IMR-90 (cell line): ENCODE results near the gene NPS. TPM values are rescaled to one million over a fixed set of nuclear protein-coding genes. Genes with fewer than 3 reads are reported as not detected.

Experiments
- ATAC-seq: fragments of 200-7000 bp; cut with Tn5 transposase; 2 replicates; pipeline ENCODE4 v1.9.1; 2020; ENCODE audit warnings: low read depth, mild to moderate bottlenecking, moderate library complexity
- BruUV-seq: library from RNA; stranded (reverse); fragments of 400-500 nt; replicated peaks from 2 replicates; lab custom pipeline; 2021; lab: Mats Ljungman, UMichigan
- CTCF ChIA-PET: fragments of 300-600 bp; formaldehyde crosslinking; extraction: SDS; loops from one replicate; lab custom pipeline; 2021; ENCODE audit warnings: antibody characterized with exemption; lab: Yijun Ruan, JAX
- POLR2A ChIA-PET: fragments of 300-600 bp; sonication (Branson Sonifier 250); formaldehyde crosslinking; loops from one replicate; lab custom pipeline; 2022; ENCODE audit warnings: antibody characterized with exemption; ENCODE audit not compliant: unreplicated experiment; lab: Charles Lee
- DNase-seq: peaks from one replicate; pipeline ENCODE4 v3.0.0; 2013
- H2AFZ ChIP-seq: replicated peaks from 2 replicates; pipeline ENCODE3; 2013; ENCODE audit warnings: low read length, mild to moderate bottlenecking; ENCODE audit not compliant: poor library complexity
- H2AK5ac ChIP-seq: 2 replicates; pipeline ENCODE4 v1.6.1; 2013; ENCODE audit warnings: low read depth, low read length, inconsistent platforms
- H2AK9ac ChIP-seq: replicated peaks from 2 replicates; pipeline ENCODE3; 2013; ENCODE audit warnings: mild to moderate bottlenecking, low read depth, low read length, moderate library complexity; ENCODE audit not compliant: poor library complexity
- H2BK120ac ChIP-seq: 2 replicates; pipeline ENCODE4 v1.6.1; 2013; ENCODE audit warnings: low read depth, low read length, inconsistent platforms
- H2BK15ac ChIP-seq: 3 replicates; pipeline ENCODE4 v1.6.1; 2013; ENCODE audit warnings: low read depth, low read length, inconsistent platforms
- H2BK20ac ChIP-seq: 2 replicates; pipeline ENCODE4 v1.6.1; 2013; ENCODE audit warnings: low read depth, mild to moderate bottlenecking, inconsistent platforms, low read length, moderate library complexity
- H2BK5ac ChIP-seq: 2 replicates; pipeline ENCODE4 v1.6.1; 2013; ENCODE audit warnings: mild to moderate bottlenecking, low read depth, low read length, inconsistent platforms; ENCODE audit not compliant: poor library complexity, severe bottlenecking
- H3K14ac ChIP-seq: replicated peaks from 2 replicates; pipeline ENCODE4 v1.6.1; 2013; ENCODE audit warnings: low read depth, low read length, inconsistent platforms
- H3K18ac ChIP-seq: 2 replicates; pipeline ENCODE4 v1.6.1; 2013; ENCODE audit warnings: low read depth, low read length, control low read depth
- H3K23ac ChIP-seq: 2 replicates; pipeline ENCODE4 v1.6.1; 2013; ENCODE audit warnings: low read depth, low read length, inconsistent platforms
- H3K27ac ChIP-seq: 2 replicates; pipeline ENCODE4 v1.5.1; 2013; ENCODE audit warnings: mild to moderate bottlenecking, control low read depth, low read length; ENCODE audit not compliant: insufficient read depth
- H3K27me3 ChIP-seq: 2 replicates; pipeline ENCODE4 v1.6.1; 2013; ENCODE audit warnings: low read length; ENCODE audit not compliant: control insufficient read depth, insufficient read depth
- H3K36me3 ChIP-seq: 2 replicates; pipeline ENCODE4 v1.6.1; 2013; ENCODE audit warnings: low read length, mixed read lengths; ENCODE audit not compliant: control insufficient read depth, insufficient read depth
- H3K4ac ChIP-seq: 2 replicates; pipeline ENCODE4 v1.6.1; 2013; ENCODE audit warnings: low read depth, low read length, inconsistent platforms
- H3K4me1 ChIP-seq: 2 replicates; pipeline ENCODE4 v1.6.1; 2013; ENCODE audit warnings: low read length, mixed read lengths; ENCODE audit not compliant: control insufficient read depth, insufficient read depth
- H3K4me2 ChIP-seq: 2 replicates; pipeline ENCODE4 v1.6.1; 2013; ENCODE audit warnings: low read depth, mild to moderate bottlenecking, control low read depth, low read length, moderate library complexity
- H3K4me3 ChIP-seq: 2 replicates; pipeline ENCODE4 v1.5.1; 2013; ENCODE audit warnings: low read depth, mild to moderate bottlenecking, control low read depth, low read length, moderate library complexity; ENCODE audit not compliant: insufficient read depth
- H3K56ac ChIP-seq: 2 replicates; pipeline ENCODE4 v1.6.1; 2013; ENCODE audit warnings: low read length, inconsistent platforms; ENCODE audit not compliant: insufficient read depth; ENCODE audit errors: extremely low read depth
- H3K79me1 ChIP-seq, 2 experiments: 2 replicates each; pipeline ENCODE4 v1.6.1; 2013; ENCODE audit warnings: low read length in 2 of 2, inconsistent platforms in 1 of 2, low read depth in 1 of 2
- H3K9ac ChIP-seq: 2 replicates; pipeline ENCODE4 v1.6.1; 2013; ENCODE audit warnings: low read depth, low read length, control low read depth
- H3K9me1 ChIP-seq: 2 replicates; pipeline ENCODE4 v1.6.1; 2013; ENCODE audit warnings: low read length, inconsistent platforms; ENCODE audit not compliant: insufficient read depth
- H3K9me3 ChIP-seq: 2 replicates; pipeline ENCODE4 v1.6.1; 2013; ENCODE audit warnings: low read length; ENCODE audit not compliant: control insufficient read depth, insufficient read depth
- H4K20me1 ChIP-seq: 2 replicates; pipeline ENCODE4 v1.6.1; 2013; ENCODE audit warnings: low read length, inconsistent platforms; ENCODE audit not compliant: insufficient read depth
- H4K5ac ChIP-seq: 2 replicates; pipeline ENCODE4 v1.6.1; 2013; ENCODE audit warnings: mild to moderate bottlenecking, low read depth, low read length, control low read depth
- H4K8ac ChIP-seq, 2 experiments: 2 replicates each; pipeline ENCODE4 v1.6.1; 2013; ENCODE audit warnings: low read depth in 2 of 2, low read length in 2 of 2, control low read depth in 1 of 2, inconsistent platforms in 1 of 2
- H4K91ac ChIP-seq: 2 replicates; pipeline ENCODE4 v1.6.1; 2013; ENCODE audit warnings: low read depth, low read length, inconsistent platforms; ENCODE audit not compliant: insufficient read depth
- BHLHE40 ChIP-seq: fragments of 150-350 bp; IDR thresholded peaks from 2 replicates; pipeline ENCODE4 v1.6.1; 2016; ENCODE audit warnings: mild to moderate bottlenecking, low read depth, low read length
- CEBPB ChIP-seq: IDR thresholded peaks from 2 replicates; pipeline ENCODE4 v1.6.1; 2012; ENCODE audit warnings: low read depth, low read length, improper control_type of control experiment
- CHD1 ChIP-seq: IDR thresholded peaks from 2 replicates; pipeline ENCODE4 v1.6.1; 2012; ENCODE audit warnings: low read depth, low read length, improper control_type of control experiment
- FOS ChIP-seq: fragments of 150-350 bp; IDR thresholded peaks from 2 replicates; pipeline ENCODE4 v1.6.1; 2016; ENCODE audit warnings: low read depth, low read length
- MAFK ChIP-seq: IDR thresholded peaks from 2 replicates; pipeline ENCODE4 v1.6.1; 2012; ENCODE audit warnings: low read depth, low read length, improper control_type of control experiment
- MAZ ChIP-seq: IDR thresholded peaks from 2 replicates; pipeline ENCODE4 v1.6.1; 2012; ENCODE audit warnings: low read depth, mild to moderate bottlenecking, low read length, improper control_type of control experiment, moderate library complexity, borderline replicate concordance
- MXI1 ChIP-seq: IDR thresholded peaks from 2 replicates; pipeline ENCODE4 v1.6.1; 2012; ENCODE audit warnings: low read depth, mild to moderate bottlenecking, low read length, moderate library complexity, borderline replicate concordance
- NFE2L2 ChIP-seq: fragments of 150-350 bp; IDR thresholded peaks from 2 replicates; pipeline ENCODE4 v1.6.1; 2016; ENCODE audit warnings: low read depth, mild to moderate bottlenecking, low read length
- POLR2A ChIP-seq: IDR thresholded peaks from 2 replicates; pipeline ENCODE4 v1.6.1; 2012; ENCODE audit warnings: mild to moderate bottlenecking, low read depth, low read length
- RAD21 ChIP-seq: IDR thresholded peaks from 2 replicates; pipeline ENCODE4 v1.6.1; 2012; ENCODE audit warnings: low read length, improper control_type of control experiment
- RCOR1 ChIP-seq: IDR thresholded peaks from 2 replicates; pipeline ENCODE4 v1.6.1; 2012; ENCODE audit warnings: mild to moderate bottlenecking, low read length, improper control_type of control experiment; ENCODE audit not compliant: insufficient replicate concordance
- RFX5 ChIP-seq: IDR thresholded peaks from 2 replicates; pipeline ENCODE4 v1.8.0; 2012; ENCODE audit warnings: low read depth, mild to moderate bottlenecking, low read length, moderate library complexity
- SMC3 ChIP-seq: fragments of 150-350 bp; IDR thresholded peaks from 2 replicates; pipeline ENCODE4 v1.6.1; 2016; ENCODE audit warnings: low read depth, mild to moderate bottlenecking, antibody characterized with exemption, low read length, moderate library complexity
- WGBS, 2 experiments: methylation state at CpG; one replicate each; pipeline versions ENCODE4 v1.1.5 to v1.1.7; 2013; ENCODE audit warnings: missing lambda C conversion rate in 2 of 2; ENCODE audit not compliant: insufficient read length in 1 of 2; ENCODE audit errors: extremely low coverage in 2 of 2; 5-methylcytosine and 5-hydroxymethylcytosine counted together
- dilution Hi-C: fragments of 300-500 bp; cut with HindIII; formaldehyde crosslinking; loops from one replicate; pipeline ENCODE4 v1.14.3; 2018; ENCODE audit warnings: low sequenced_read_pairs; ENCODE audit not compliant: unreplicated experiment
- in situ Hi-C: fragments of 300-500 bp; cut with MboI; formaldehyde crosslinking; loops from 3 replicates; pipeline ENCODE4 v1.14.3; 2019; ENCODE audit warnings: low sequenced_read_pairs, inconsistent platforms, mixed read lengths
- intact Hi-C: fragments of 100-400 bp; cut with micrococcal nuclease; formaldehyde crosslinking; loops from 2 replicates; pipeline ENCODE4 v1.10.0; 2022
- polyA plus RNA-seq, 3 experiments: library from polyadenylated mRNA; depleted of rRNA; stranded (reverse); fragments of >200 nt; gene quantifications; 2 replicates each; pipeline ENCODE4 v1.2.3, GENCODE V29; 2012; ENCODE audit warnings: low replicate concordance in 1 of 3
- total RNA-seq: library from RNA; depleted of rRNA; stranded (reverse); fragments of >200 nt; gene quantifications from 2 replicates; pipeline ENCODE4 v1.2.3, GENCODE V29; 2012
- TF ChIP-seq, protein P1 (sequence below): fragments of 150-350 bp; IDR thresholded peaks from 2 replicates; pipeline ENCODE4 v1.6.1; 2016; ENCODE audit warnings: low read depth, mild to moderate bottlenecking, low read length, moderate library complexity, borderline replicate concordance
- TF ChIP-seq, protein P2 (sequence below): fragments of 150-350 bp; IDR thresholded peaks from 2 replicates; pipeline ENCODE4 v1.6.1; 2017; ENCODE audit warnings: mild to moderate bottlenecking, antibody characterized with exemption, low read length, low read depth
- TF ChIP-seq, protein P3 (sequence below): conservative IDR thresholded peaks from 2 replicates; pipeline ENCODE4 v1.5.1; 2012; ENCODE audit warnings: mild to moderate bottlenecking, low read depth, low read length, improper control_type of control experiment

The NPS gene
- total and polyA plus RNA-seq, 2 of the 4 experiments (the other 2 are of a cell fraction): not detected

DNA sequence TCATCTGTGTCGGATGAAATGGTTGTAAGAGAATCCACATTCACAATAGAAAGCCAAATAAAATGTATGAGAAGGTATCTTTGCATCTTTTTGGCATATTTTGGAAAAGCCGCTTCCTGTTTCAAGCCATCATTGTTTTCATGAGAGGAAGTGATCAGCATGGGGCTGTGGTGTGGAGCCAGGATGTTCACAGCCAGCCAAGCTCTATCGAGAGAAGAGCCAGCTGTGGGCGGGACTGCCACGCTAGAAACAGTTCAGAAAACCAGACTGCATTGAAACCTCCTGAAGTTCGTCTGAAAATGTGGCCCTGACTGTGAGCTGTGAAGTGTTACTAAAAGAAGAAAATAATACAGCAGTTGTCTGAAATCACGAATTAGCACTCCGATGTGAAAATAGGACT lies 21.2 kb upstream of the NPS start:
- intact Hi-C loops (no loop called here), in situ Hi-C loops (no loop called here), dilution Hi-C loops (no loop called here)
- no peak overlapping the region for H4K5ac ChIP-seq
- H3K23ac ChIP-seq: no peak overlapping the region
- DNase-seq (no peak), ATAC-seq (no peak)
- H3K27me3 ChIP-seq: no peaks in the 10 kb centered on the region
- no peak overlapping the region for H3K27ac ChIP-seq
- no peak overlapping the region for H2BK15ac ChIP-seq
- no peak overlapping the region for H3K4ac ChIP-seq
- no peak overlapping the region for H4K8ac ChIP-seq
- no peak overlapping the region for H4K91ac ChIP-seq
- no peak overlapping the region for H3K9ac ChIP-seq
- no peak overlapping the region for H2AK9ac ChIP-seq
- TF ChIP-seq, protein P1, sequence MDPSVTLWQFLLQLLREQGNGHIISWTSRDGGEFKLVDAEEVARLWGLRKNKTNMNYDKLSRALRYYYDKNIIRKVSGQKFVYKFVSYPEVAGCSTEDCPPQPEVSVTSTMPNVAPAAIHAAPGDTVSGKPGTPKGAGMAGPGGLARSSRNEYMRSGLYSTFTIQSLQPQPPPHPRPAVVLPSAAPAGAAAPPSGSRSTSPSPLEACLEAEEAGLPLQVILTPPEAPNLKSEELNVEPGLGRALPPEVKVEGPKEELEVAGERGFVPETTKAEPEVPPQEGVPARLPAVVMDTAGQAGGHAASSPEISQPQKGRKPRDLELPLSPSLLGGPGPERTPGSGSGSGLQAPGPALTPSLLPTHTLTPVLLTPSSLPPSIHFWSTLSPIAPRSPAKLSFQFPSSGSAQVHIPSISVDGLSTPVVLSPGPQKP: no peak
- TF ChIP-seq, protein P2, sequence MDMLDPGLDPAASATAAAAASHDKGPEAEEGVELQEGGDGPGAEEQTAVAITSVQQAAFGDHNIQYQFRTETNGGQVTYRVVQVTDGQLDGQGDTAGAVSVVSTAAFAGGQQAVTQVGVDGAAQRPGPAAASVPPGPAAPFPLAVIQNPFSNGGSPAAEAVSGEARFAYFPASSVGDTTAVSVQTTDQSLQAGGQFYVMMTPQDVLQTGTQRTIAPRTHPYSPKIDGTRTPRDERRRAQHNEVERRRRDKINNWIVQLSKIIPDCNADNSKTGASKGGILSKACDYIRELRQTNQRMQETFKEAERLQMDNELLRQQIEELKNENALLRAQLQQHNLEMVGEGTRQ: no peak
- TF ChIP-seq MXI1: no peak
- no peak for TF ChIP-seq RAD21
- TF ChIP-seq CHD1: no peak
- no peak for TF ChIP-seq CEBPB
- TF ChIP-seq NFE2L2: no peak
- TF ChIP-seq BHLHE40: no peak
- no peak for TF ChIP-seq MAZ
- no peak for TF ChIP-seq POLR2A
- no peak for TF ChIP-seq SMC3
- TF ChIP-seq MAFK: no peak
- TF ChIP-seq RCOR1: no peak
- TF ChIP-seq RFX5: no peak
- TF ChIP-seq FOS: no peak
- TF ChIP-seq, protein P3, sequence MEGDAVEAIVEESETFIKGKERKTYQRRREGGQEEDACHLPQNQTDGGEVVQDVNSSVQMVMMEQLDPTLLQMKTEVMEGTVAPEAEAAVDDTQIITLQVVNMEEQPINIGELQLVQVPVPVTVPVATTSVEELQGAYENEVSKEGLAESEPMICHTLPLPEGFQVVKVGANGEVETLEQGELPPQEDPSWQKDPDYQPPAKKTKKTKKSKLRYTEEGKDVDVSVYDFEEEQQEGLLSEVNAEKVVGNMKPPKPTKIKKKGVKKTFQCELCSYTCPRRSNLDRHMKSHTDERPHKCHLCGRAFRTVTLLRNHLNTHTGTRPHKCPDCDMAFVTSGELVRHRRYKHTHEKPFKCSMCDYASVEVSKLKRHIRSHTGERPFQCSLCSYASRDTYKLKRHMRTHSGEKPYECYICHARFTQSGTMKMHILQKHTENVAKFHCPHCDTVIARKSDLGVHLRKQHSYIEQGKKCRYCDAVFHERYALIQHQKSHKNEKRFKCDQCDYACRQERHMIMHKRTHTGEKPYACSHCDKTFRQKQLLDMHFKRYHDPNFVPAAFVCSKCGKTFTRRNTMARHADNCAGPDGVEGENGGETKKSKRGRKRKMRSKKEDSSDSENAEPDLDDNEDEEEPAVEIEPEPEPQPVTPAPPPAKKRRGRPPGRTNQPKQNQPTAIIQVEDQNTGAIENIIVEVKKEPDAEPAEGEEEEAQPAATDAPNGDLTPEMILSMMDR: no peak
- 6% methylated on average over 3 of the region's 8 CpGs; no CpG with 5 or more reads in 1 of the 2 experiments for WGBS, 2 experiments
- no peak overlapping the region for H2BK20ac ChIP-seq
- ChIA-PET POLR2A (no interaction called here), CTCF (no interaction called here)
- H2AK5ac ChIP-seq: no peak overlapping the region
- no peak overlapping the region for H2AFZ ChIP-seq
- no peak overlapping the region for H3K4me2 ChIP-seq
- peaks cover 3% of the 10 kb centered on the region for H3K9me3 ChIP-seq
- no peaks in the 10 kb centered on the region for H3K4me1 ChIP-seq
- H3K18ac ChIP-seq: no peak overlapping the region
- H3K56ac ChIP-seq: no peak overlapping the region
- H3K36me3 ChIP-seq: no peaks in the 10 kb centered on the region
- no TSS peak for BruUV-seq
- no peak overlapping the region for H3K4me3 ChIP-seq
- H3K9me1 ChIP-seq: no peaks in the 10 kb centered on the region
- H3K14ac ChIP-seq: no peak overlapping the region
- no peak overlapping the region for H2BK120ac ChIP-seq
- H2BK5ac ChIP-seq: no peak overlapping the region
- H3K79me1 ChIP-seq: no peaks in the 10 kb centered on the region
- H4K20me1 ChIP-seq: no peaks in the 10 kb centered on the region
